ENCODE results near the gene ILDR2. TPM values are rescaled to one million over a fixed set of nuclear protein-coding genes. Genes with fewer than 3 reads are reported as not detected.
A peak's percentile ranks its signal among the peaks of the same experiment; 100 is the strongest.

Gene ILDR2
- total RNA-seq, 1 donor from 2014 or later = 1.3 TPM

DNA sequence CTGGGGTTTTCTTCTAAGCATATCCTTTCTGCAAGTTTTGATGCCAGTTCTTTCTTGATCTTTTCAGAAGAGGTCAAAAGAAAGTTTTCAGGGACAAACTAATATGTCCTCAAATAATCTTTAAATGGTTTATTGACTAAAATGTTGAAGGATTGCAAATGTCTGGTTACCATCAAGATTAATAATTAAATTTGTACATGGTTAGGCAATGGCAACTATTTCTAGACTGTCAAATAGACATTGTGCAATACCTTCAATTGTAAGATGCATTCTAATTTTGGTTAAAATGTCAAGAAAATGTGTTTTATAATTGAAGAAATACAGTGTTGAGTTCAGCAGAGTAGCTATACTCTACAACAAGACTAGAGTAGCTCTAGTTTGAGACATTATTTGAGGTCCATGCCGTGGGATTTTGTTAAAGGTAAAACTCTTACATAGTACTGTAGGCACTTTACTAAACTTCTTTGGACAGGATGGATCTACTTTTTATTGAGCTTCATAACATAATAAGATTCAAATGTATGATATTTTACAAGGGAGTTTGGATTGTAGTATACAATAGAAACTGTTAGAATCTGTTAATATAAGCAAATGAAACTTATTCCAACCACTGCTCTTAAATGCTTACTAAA, 36.3 kb upstream of the ILDR2 start:
- Histone ChIP-seq H3K27me3 (ENCODE audit: control insufficient read depth, insufficient read depth, low read length) (no peaks in the 10 kb centered on the region), H3K4me3 (ENCODE audit: low read depth, low read length) (no peak overlapping the region), H3K36me3 (ENCODE audit: control insufficient read depth, insufficient read depth, low read length) (no peaks in the 10 kb centered on the region)
- TF ChIP-seq, protein P1, sequence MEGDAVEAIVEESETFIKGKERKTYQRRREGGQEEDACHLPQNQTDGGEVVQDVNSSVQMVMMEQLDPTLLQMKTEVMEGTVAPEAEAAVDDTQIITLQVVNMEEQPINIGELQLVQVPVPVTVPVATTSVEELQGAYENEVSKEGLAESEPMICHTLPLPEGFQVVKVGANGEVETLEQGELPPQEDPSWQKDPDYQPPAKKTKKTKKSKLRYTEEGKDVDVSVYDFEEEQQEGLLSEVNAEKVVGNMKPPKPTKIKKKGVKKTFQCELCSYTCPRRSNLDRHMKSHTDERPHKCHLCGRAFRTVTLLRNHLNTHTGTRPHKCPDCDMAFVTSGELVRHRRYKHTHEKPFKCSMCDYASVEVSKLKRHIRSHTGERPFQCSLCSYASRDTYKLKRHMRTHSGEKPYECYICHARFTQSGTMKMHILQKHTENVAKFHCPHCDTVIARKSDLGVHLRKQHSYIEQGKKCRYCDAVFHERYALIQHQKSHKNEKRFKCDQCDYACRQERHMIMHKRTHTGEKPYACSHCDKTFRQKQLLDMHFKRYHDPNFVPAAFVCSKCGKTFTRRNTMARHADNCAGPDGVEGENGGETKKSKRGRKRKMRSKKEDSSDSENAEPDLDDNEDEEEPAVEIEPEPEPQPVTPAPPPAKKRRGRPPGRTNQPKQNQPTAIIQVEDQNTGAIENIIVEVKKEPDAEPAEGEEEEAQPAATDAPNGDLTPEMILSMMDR (IDR thresholded peaks at IDR 0.05; ENCODE audit: insufficient read depth, low read length, poor library complexity, severe bottlenecking) = no peak
- no peak for DNase-seq (ENCODE audit: low read depth)

DNA sequence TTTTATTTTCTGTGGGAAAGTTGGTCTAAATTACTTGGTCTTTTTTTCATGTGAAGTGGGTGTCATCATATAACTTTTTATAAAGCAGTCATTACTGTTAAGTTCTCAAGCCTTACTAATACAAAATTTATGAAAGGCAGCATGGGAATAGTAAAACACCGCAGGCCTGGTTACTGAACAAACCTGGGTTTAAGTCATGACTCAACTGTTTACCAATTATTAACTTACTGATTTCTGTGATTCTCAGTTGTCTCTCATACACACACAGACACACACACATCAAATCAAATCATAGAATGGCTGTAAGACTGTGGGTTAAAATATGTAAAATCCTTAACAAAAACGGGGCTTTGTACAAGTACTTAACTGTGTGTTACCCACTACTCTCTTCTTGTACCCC, 28.4 kb upstream of the ILDR2 start:
- no peaks in the 10 kb centered on the region for H3K27me3 ChIP-seq (ENCODE audit: control insufficient read depth, insufficient read depth, low read length)
- DNase-seq (ENCODE audit: low read depth) = peak; percentile 29
- no peak overlapping the region for H3K4me3 ChIP-seq (ENCODE audit: low read depth, low read length)
- TF ChIP-seq, protein P1 (IDR thresholded peaks at IDR 0.05; ENCODE audit: insufficient read depth, low read length, poor library complexity, severe bottlenecking) = no peak
- H3K36me3 ChIP-seq (ENCODE audit: control insufficient read depth, insufficient read depth, low read length) = no peaks in the 10 kb centered on the region

DNA sequence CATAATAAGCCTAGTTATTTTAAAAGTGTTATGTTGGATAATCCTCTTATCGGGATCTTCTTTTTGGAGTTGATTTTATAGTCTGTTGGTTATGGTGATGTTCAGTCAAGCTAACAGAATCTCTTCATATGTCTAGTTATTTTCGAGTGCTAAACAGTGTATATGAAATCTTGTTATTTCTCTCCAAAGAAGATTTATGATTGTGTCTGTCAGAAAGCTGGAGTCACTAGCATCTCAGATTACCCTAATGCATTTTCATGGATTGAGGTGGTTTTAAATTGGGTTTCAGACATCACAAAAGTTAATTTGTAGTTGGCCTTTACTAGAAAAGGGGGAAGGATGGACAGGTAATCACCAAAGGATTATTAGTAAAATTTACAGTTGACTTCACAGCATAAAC, 27.0 kb upstream of the ILDR2 start:
- no peak overlapping the region for H3K4me3 ChIP-seq (ENCODE audit: low read depth, low read length)
- TF ChIP-seq, protein P1 (IDR thresholded peaks at IDR 0.05; ENCODE audit: insufficient read depth, low read length, poor library complexity, severe bottlenecking) = no peak
- no peak for DNase-seq (ENCODE audit: low read depth)
- H3K36me3 ChIP-seq (ENCODE audit: control insufficient read depth, insufficient read depth, low read length) = no peaks in the 10 kb centered on the region
- no peaks in the 10 kb centered on the region for H3K27me3 ChIP-seq (ENCODE audit: control insufficient read depth, insufficient read depth, low read length)

DNA sequence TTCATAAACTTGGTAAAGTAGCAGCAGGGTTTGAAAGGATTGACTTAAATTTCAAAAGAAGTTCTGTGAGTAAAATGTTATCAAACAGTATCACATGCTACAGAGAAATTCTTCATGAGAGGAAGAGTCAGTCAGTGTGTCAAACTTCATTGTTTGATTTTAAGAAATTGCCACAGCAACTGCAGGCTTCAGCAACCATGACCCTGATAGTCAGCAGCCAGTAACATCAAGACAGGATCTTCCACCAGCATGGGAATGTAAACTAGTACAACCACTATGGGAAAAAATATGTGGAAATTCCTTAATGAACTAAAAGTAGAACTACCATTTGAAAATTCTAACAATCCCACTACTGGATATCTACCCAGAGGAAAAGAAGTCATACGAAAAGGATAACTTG, 25.2 kb upstream of the ILDR2 start:
- Histone ChIP-seq H3K36me3 (ENCODE audit: control insufficient read depth, insufficient read depth, low read length) (no peaks in the 10 kb centered on the region), H3K4me3 (ENCODE audit: low read depth, low read length) (no peak overlapping the region), H3K27me3 (ENCODE audit: control insufficient read depth, insufficient read depth, low read length) (no peaks in the 10 kb centered on the region)
- no peak for DNase-seq (ENCODE audit: low read depth)
- TF ChIP-seq, protein P1 (IDR thresholded peaks at IDR 0.05; ENCODE audit: insufficient read depth, low read length, poor library complexity, severe bottlenecking) = no peak

DNA sequence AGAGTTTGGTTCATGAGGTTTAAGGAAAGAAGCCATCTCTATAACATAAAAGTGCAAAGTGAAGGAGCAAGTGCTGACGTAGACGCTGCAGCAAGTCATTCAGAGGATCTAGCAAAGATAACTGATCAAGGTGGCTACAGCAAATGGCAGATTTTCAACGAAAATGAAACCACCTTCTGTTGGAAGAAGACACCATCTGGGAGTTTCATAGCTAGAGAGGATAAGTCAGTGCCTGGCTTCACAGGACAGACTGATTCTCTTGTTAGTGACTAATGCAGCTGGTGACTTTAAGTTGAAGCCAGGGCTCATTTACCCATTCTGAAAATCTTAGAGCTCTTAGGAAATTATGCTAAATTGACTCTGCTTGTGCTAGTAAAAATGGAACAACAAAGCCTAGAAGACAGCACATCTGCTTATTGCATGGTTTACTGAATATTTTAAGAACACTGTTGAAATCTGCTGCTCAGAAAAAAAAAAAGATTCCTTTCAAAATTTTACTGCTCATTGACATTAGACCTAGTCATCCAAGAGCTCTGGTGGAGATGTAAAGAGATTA, 24.2 kb upstream of the ILDR2 start:
- Histone ChIP-seq H3K4me3 (ENCODE audit: low read depth, low read length) (no peak overlapping the region), H3K36me3 (ENCODE audit: control insufficient read depth, insufficient read depth, low read length) (no peaks in the 10 kb centered on the region), H3K27me3 (ENCODE audit: control insufficient read depth, insufficient read depth, low read length) (no peaks in the 10 kb centered on the region)
- no peak for DNase-seq (ENCODE audit: low read depth)
- TF ChIP-seq, protein P1 (IDR thresholded peaks at IDR 0.05; ENCODE audit: insufficient read depth, low read length, poor library complexity, severe bottlenecking) = no peak

DNA sequence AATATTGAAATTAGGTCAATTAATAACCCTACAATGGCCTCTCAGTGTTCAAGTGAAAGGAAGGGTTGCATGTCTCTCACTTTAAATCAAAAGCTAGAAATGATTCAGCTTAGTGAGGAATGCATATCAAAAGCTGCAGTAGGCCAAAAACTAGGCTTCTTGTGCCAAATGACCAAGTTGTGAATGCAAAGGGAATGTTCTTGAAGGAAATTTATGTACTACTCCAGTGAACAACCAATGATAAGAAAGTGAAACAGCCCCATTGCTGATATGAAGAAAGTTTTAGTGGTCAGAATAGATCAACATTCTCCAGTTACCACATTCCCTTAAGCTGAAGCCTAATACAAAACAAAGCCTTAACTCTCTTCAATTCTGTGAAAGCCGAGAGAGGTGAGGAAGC, 23.7 kb upstream of the ILDR2 start:
- no peak for DNase-seq (ENCODE audit: low read depth)
- Histone ChIP-seq H3K36me3 (ENCODE audit: control insufficient read depth, insufficient read depth, low read length) (no peaks in the 10 kb centered on the region), H3K4me3 (ENCODE audit: low read depth, low read length) (no peak overlapping the region), H3K27me3 (ENCODE audit: control insufficient read depth, insufficient read depth, low read length) (no peaks in the 10 kb centered on the region)
- TF ChIP-seq, protein P1 (IDR thresholded peaks at IDR 0.05; ENCODE audit: insufficient read depth, low read length, poor library complexity, severe bottlenecking) = no peak

Data from kidney epithelial cell (primary cell).